ENCODE results near the gene DLK1. TPM values are rescaled to one million over a fixed set of nuclear protein-coding genes. Genes with fewer than 3 reads are reported as not detected.
A peak's percentile ranks its signal among the peaks of the same experiment; 100 is the strongest.

The DLK1 gene
- total and polyA plus RNA-seq, 2 of the 13 experiments (the other 11 are each of a cell fraction or from before 2014, with no cell fraction given), result 95.5 to 312 TPM

DNA sequence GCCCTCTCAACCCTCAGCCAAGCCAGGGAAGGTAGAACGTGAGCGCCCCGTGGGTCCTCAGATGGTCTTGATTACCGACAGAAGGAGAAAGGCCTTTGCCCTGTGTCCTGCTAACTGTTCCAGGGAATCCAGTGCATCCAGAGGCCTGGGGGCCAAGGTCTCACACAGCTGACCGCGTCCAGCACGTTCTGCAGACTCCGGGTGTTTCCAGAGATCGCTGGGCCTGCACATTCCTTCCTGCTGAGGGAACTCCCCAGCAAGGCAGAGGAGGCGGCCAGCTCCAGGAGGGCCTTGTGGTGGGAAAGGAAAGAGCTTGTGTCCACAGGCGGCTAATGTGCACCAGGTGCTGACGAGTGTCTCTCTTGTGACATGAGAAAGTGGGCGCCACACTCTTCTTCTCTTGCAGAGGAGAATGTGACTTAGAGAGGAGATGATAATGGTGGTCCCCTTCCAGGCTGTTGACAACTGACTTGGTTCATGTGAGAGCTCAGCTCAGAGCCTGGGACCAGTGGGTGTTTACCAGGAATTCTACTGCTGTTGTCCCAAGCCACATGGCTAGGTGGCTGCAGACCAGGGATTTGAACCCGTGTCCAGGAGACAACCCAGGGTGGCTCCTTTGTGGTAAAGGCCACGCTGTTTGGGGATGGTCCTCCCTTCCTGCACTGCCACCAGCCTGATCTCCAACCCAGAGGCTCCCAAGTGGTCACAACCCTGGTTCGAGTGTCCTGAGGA is 46.8 kb upstream of the DLK1 start (continued):
- TF ChIP-seq, protein P1, sequence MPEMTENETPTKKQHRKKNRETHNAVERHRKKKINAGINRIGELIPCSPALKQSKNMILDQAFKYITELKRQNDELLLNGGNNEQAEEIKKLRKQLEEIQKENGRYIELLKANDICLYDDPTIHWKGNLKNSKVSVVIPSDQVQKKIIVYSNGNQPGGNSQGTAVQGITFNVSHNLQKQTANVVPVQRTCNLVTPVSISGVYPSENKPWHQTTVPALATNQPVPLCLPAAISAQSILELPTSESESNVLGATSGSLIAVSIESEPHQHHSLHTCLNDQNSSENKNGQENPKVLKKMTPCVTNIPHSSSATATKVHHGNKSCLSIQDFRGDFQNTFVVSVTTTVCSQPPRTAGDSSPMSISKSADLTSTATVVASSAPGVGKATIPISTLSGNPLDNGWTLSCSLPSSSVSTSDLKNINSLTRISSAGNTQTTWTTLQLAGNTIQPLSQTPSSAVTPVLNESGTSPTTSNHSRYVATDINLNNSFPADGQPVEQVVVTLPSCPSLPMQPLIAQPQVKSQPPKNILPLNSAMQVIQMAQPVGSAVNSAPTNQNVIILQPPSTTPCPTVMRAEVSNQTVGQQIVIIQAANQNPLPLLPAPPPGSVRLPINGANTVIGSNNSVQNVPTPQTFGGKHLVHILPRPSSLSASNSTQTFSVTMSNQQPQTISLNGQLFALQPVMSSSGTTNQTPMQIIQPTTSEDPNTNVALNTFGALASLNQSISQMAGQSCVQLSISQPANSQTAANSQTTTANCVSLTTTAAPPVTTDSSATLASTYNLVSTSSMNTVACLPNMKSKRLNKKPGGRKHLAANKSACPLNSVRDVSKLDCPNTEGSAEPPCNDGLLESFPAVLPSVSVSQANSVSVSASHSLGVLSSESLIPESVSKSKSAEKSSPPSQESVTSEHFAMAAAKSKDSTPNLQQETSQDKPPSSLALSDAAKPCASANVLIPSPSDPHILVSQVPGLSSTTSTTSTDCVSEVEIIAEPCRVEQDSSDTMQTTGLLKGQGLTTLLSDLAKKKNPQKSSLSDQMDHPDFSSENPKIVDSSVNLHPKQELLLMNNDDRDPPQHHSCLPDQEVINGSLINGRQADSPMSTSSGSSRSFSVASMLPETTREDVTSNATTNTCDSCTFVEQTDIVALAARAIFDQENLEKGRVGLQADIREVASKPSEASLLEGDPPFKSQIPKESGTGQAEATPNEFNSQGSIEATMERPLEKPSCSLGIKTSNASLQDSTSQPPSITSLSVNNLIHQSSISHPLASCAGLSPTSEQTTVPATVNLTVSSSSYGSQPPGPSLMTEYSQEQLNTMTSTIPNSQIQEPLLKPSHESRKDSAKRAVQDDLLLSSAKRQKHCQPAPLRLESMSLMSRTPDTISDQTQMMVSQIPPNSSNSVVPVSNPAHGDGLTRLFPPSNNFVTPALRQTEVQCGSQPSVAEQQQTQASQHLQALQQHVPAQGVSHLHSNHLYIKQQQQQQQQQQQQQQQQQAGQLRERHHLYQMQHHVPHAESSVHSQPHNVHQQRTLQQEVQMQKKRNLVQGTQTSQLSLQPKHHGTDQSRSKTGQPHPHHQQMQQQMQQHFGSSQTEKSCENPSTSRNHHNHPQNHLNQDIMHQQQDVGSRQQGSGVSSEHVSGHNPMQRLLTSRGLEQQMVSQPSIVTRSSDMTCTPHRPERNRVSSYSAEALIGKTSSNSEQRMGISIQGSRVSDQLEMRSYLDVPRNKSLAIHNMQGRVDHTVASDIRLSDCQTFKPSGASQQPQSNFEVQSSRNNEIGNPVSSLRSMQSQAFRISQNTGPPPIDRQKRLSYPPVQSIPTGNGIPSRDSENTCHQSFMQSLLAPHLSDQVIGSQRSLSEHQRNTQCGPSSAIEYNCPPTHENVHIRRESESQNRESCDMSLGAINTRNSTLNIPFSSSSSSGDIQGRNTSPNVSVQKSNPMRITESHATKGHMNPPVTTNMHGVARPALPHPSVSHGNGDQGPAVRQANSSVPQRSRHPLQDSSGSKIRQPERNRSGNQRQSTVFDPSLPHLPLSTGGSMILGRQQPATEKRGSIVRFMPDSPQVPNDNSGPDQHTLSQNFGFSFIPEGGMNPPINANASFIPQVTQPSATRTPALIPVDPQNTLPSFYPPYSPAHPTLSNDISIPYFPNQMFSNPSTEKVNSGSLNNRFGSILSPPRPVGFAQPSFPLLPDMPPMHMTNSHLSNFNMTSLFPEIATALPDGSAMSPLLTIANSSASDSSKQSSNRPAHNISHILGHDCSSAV (CRISPR knock-in tag; IDR thresholded peaks at IDR 0.05; ENCODE audit: borderline replicate concordance), result 0 out of 2 replicates have a peak, but pooled peaks have one; percentile 34
- TF ChIP-seq, protein P2, sequence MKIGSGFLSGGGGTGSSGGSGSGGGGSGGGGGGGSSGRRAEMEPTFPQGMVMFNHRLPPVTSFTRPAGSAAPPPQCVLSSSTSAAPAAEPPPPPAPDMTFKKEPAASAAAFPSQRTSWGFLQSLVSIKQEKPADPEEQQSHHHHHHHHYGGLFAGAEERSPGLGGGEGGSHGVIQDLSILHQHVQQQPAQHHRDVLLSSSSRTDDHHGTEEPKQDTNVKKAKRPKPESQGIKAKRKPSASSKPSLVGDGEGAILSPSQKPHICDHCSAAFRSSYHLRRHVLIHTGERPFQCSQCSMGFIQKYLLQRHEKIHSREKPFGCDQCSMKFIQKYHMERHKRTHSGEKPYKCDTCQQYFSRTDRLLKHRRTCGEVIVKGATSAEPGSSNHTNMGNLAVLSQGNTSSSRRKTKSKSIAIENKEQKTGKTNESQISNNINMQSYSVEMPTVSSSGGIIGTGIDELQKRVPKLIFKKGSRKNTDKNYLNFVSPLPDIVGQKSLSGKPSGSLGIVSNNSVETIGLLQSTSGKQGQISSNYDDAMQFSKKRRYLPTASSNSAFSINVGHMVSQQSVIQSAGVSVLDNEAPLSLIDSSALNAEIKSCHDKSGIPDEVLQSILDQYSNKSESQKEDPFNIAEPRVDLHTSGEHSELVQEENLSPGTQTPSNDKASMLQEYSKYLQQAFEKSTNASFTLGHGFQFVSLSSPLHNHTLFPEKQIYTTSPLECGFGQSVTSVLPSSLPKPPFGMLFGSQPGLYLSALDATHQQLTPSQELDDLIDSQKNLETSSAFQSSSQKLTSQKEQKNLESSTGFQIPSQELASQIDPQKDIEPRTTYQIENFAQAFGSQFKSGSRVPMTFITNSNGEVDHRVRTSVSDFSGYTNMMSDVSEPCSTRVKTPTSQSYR (CRISPR knock-in tag; IDR thresholded peaks at IDR 0.05; ENCODE audit: borderline replicate concordance), result peak; percentile 39; the same call in 1 of the 2 replicates
- peak; percentile 76; the same call in 1 of the 2 replicates for TF ChIP-seq ZNF761 (CRISPR knock-in tag; conservative IDR thresholded peaks at IDR 0.05)
- no peak for TF ChIP-seq ZNF720 (CRISPR knock-in tag; IDR thresholded peaks at IDR 0.05)
- no peak for TF ChIP-seq ZNF557 (CRISPR knock-in tag; IDR thresholded peaks at IDR 0.05)
- TF ChIP-seq, protein P3, sequence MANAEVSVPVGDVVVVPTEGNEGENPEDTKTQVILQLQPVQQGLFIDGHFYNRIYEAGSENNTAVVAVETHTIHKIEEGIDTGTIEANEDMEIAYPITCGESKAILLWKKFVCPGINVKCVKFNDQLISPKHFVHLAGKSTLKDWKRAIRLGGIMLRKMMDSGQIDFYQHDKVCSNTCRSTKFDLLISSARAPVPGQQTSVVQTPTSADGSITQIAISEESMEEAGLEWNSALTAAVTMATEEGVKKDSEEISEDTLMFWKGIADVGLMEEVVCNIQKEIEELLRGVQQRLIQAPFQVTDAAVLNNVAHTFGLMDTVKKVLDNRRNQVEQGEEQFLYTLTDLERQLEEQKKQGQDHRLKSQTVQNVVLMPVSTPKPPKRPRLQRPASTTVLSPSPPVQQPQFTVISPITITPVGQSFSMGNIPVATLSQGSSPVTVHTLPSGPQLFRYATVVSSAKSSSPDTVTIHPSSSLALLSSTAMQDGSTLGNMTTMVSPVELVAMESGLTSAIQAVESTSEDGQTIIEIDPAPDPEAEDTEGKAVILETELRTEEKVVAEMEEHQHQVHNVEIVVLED (CRISPR knock-in tag; IDR thresholded peaks at IDR 0.05; ENCODE audit: borderline replicate concordance), result peak; percentile 56; the same call in 1 of the 2 replicates
- TF ChIP-seq ZBTB38 (CRISPR knock-in tag; IDR thresholded peaks at IDR 0.05), result peak; percentile 100
- TF ChIP-seq, protein P4, sequence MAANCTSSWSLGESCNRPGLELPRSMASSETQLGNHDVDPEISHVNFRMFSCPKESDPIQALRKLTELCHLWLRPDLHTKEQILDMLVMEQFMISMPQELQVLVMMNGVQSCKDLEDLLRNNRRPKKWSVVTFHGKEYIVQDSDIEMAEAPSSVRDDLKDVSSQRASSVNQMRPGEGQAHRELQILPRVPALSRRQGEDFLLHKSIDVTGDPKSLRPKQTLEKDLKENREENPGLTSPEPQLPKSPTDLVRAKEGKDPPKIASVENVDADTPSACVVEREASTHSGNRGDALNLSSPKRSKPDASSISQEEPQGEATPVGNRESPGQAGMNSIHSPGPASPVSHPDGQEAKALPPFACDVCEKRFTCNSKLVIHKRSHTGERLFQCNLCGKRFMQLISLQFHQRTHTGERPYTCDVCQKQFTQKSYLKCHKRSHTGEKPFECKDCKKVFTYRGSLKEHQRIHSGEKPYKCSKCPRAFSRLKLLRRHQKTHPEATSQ (CRISPR knock-in tag; IDR thresholded peaks at IDR 0.05; ENCODE audit: borderline replicate concordance), result no peak
- no peak for TF ChIP-seq TBP (CRISPR knock-in tag; IDR thresholded peaks at IDR 0.05)
- TF ChIP-seq ZNF577 (CRISPR knock-in tag; IDR thresholded peaks at IDR 0.05; ENCODE audit: borderline replicate concordance, low read depth), result no peak
